Measurements from ENCODE around the gene SRGAP3.

SRGAP3 gene

GRCh38 chr3:8964436-8965370 is 284.7 kb downstream of the SRGAP3 start:
- DNase-seq (ENCODE audit: low spot score): peak; percentile 68

DNA sequence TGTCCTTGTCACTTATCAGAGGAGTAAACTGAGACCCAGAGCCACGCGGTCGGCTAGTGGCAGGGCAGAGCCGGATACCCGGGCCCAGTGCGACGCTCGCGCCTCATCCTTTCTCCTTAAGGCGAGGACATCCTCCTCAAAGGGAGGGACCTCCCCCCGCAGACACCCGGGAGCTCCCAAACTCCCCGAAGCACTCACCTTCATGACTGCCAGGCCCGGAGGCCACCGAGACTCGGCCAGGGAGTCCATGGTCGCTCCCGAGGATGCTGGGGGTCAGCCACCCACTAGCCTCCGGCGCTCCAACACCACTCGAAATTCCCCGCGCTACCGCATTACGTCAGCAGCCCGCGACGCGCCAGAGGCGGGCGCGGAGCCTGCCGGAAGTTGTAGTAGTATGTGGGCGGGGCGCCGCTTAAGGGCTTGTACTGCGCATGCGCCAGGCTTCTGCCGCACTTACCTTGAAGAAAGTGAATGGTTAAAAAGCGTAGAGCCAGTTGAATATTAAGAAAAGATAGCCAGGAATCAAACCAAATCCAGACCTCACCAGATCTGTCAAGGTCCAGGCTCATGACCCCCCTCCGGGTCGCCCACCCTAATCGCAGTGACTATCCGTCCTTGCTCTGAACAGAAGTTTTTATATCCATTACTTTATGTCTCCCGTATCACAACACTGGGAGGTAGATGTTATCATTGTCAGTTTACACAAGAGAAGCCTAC is 286.2 kb downstream of the SRGAP3 start, which contains the start of gene RAD18:
TSS of gene RAD18 (minus strand) at position 336 of the 717 bp plus-strand sequence. CDS start at position 249, 87 bp downstream.
- peak; percentile 81 for DNase-seq (ENCODE audit: low spot score)

- no peak for DNase-seq (ENCODE audit: low spot score)
These were observed 287.1 kb downstream of the SRGAP3 start for GRCh38 chr3:8962226-8962861.

DNA sequence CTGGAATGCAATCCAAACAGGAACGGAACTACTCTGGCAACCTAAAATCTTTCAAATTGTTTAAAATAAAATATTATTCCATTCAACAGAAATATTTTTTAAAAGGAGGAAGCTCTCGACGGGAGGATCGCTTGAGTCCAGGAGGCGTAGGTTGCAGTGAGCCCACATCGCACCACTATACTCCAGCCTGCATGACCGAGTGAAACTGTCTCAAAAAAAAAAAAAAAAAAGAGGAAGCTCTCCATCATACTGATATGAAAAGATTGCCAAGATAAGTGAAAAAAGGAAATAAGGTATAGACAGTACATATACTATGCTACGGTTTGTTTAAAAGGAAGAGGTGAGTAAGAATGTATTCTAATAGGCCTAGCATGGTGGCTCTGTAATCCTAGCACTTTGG is 289.8 kb downstream of the SRGAP3 start:
- DNase-seq (ENCODE audit: low spot score): no peak

DNA sequence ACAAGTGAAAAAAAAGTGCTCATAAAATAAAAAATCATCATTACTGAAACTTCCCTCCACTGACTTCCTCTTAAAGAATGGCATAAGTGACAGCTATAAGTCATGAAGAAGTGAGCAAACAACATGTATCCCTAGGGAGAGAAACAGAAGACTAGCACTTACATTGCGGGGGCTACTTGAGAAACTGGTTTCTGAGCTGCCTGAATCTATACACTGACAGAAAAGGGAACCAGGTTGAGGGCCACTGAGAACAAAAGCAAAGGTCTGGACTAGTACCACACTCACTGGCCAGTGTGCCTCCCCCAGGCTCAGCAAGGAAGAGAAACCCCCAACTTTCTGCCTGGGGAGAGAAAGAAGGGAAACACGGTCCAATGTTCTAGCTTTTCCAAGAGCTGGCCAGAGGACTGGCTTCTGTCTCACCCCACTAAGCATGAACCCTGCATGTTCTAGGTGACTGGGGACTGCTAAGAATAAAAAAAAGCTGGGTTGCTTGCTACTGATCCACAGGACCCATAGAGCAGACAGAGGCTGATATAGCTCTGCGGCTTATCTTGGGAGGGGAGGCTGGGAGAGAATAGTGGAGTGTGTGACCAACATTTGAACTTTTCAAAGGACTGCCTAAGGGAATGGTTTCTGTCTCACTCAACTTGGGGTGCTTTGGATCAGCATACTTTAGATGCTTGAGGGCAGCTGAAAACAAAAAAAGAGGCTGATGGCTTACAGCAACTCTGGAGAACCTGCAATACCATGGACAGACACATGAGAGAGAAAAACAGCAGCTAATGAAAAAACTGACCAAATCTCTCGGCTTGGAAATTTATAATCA is 294.3 kb downstream of the SRGAP3 start:
- DNase-seq (ENCODE audit: low spot score): no peak

DNA sequence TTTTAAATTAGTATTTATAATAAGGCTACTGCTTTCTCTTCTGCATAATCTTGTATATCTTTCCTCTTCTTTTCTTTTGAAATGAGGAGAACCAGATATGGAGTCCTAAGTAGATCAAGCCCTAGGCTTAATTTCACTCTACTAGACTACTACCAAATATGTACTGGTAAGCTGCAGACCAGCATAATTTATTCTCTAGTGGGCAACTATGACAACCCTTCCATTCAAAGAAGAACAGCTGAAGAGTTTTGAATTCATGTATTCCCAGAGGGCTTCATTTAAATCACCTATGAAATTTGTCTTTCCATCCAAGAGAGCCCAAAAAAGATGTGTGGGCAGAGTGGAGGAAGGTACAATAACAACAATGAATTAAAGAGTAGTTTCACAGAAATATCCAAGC is 296.1 kb downstream of the SRGAP3 start:
- DNase-seq (ENCODE audit: low spot score): no peak

DNA sequence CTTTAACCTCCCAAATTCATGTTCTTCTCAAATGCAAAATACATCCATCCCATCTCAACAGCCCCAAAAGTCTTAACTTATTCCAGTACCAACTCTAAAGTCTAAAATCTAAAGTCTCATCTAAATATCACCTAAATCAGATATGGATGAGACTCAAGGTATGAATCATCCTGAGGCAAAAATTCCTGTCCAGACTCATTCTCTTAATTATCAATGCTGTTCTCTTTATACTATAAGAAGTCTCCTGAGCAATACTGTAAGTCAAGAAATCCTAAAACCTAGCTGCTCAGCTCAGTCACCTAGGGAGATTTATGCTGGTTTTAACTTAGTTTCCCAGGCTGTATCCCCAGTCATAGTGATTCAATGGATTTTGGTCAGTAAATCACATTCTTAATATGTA is 297.3 kb downstream of the SRGAP3 start:
- no peak for DNase-seq (ENCODE audit: low spot score)

DNA sequence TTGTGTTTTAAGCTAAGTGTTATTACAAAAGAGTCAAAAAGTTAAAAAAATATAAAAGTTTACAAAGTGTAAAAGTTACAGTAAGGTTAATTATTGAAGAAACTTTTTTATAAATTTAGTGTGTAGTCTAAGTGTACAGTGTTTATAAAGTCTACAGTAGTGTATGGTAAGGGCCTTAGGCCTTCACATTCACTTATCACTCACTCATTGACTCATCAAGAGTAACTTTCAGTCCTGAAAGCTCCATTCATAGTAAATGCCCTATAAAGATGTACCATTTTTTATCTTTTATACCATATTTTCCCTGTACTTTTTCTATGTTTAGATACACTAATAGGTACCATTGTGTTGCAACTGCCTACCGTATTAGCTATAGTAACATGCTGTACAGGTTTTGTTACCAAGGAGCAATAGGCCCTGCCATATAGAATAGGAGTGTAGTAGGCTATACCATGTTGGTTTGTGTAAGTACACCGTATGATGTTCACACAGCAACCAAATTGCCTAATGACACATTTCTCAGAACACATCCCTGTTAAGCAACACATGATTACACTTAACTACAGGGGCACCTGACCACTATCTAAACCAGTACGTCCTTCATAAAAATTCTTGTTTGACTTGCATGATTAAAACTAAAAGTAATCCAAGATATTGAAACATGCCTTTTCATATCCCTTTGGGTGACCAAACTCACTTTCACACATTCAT is 303.4 kb downstream of the SRGAP3 start:
- DNase-seq (ENCODE audit: low spot score): no peak

GRCh38 chr3:8942746-8943488 is 306.5 kb downstream of the SRGAP3 start:
- DNase-seq (ENCODE audit: low spot score): no peak

DNA sequence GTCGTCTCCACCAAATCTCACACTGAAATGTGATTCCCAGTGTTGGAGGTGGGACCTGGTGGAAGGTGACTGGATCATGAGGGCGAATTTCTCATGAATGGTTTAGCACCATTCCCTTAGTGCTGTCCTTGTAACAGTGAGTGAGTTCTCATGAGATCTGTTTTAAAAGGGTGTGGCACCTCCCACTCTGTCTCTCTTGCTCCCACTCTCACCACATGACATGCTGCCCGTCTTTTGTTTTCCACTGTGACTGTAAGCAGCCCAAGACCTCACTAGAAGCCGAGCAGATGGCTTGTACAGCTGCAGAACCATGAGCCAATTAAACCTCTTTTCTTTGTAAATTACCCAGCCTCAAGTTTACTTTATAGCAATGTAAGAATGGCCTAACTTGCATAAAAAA is 307.3 kb downstream of the SRGAP3 start:
- DNase-seq (ENCODE audit: low spot score): no peak

GRCh38 chr3:8938021-8938420 is 311.4 kb downstream of the SRGAP3 start:
- DNase-seq (ENCODE audit: low spot score): peak; percentile 20

DNA sequence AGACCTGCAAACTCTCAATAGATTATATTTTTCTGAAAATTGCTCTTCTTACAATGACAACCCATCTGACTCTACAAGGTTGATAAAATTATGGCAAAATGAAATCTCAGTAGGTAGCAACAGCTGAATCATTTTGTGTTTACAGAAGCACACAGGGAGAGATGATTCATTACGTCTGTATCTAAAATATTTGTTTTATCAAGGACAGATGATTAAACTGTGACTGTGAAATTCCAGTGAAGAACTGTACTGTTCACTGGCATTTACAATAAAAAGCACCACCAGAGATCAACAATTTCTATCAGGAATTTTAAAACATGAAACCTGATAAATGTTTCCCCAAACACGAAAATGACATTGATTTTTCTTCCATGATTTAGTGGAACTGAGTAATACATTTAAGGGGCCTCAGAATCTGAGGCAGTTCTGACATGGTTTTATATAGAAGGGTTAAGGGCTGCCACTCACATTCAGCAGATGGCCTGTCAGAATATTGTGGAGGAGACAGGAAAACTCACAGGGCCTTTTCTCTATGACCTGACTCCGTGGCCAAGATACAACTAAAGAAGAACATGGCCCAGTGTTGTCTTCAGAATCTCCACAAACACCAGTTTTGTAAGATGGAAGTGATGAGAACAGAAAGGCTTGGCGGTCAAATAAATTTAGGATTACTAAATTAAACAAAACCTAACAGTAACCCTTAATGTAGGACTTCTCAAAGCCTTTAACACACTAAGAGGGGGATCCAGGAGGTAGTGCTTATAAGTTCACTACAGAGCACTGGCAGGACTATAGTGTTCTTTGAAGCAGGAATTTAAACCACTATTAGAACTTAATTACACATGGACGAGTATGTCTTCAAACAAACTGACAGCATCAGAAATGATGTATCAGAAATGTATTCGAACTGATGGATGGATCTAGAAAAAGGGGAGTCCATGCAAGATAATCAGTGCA is 312.1 kb downstream of the SRGAP3 start:
- DNase-seq (ENCODE audit: low spot score): peak; percentile 13

DNA sequence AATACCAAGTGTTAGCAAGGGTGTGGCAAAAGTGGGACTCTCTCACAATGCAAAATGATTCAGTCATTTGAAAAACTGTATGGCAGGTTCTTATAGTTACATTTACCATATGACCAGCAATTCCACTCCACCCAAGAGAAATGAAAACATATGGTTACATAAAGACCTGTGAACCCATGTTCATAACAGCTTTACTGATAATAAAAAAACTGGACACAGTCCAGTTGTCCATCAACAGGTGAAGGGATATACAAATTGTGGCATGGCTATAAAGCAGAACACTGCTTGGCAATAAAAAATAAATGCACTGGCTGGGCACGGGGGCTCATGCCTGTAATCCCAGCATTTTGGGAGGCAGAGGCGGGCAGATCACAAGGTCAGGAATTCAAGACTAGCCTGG is 316.9 kb downstream of the SRGAP3 start:
- DNase-seq (ENCODE audit: low spot score): no peak

DNA sequence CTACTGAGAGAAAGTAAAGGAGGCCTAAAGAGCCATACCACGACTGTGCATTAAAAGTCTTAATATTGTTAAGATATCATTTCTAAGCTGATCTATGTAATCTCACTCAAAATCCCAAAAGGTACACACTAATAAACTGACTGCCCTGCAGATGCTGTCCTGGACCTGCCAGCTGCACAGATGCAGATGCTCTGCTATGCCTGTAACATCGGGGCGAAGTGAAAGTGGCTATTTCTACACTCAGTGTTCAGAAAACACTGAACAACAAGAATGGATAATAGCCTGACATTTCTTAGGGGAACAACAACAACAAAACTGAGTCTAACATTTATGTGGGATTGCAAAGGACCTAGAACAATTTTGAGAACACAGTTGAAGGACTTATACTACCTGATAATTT is 318.1 kb downstream of the SRGAP3 start:
- DNase-seq (ENCODE audit: low spot score): no peak

Measured in COLO829 (cell line).